Neuronal stem cell (in vitro differentiated cells): Measurements from ENCODE around the gene EIF4A3.

Source experiments
- DNase-seq: peaks from one replicate; pipeline ENCODE4 v3.0.0-alpha.2; 2013; ENCODE audit warnings: low spot score
- H2AFZ ChIP-seq: one replicate; pipeline ENCODE4 v1.6.1; 2013; ENCODE audit warnings: mild to moderate bottlenecking, low read length, inconsistent platforms
- H2AK5ac ChIP-seq: 2 replicates; pipeline ENCODE4 v1.6.1; 2013; ENCODE audit warnings: low read depth, mild to moderate bottlenecking, inconsistent platforms, low read length, moderate library complexity, mixed read lengths
- H2BK120ac ChIP-seq: 2 replicates; pipeline ENCODE4 v1.6.1; 2013; ENCODE audit warnings: low read depth, mild to moderate bottlenecking, inconsistent platforms, low read length, moderate library complexity, mixed read lengths
- H2BK12ac ChIP-seq: one replicate; pipeline ENCODE4 v1.6.1; 2013; ENCODE audit warnings: low read length, inconsistent platforms
- H2BK15ac ChIP-seq: 2 replicates; pipeline ENCODE4 v1.6.1; 2013; ENCODE audit warnings: mild to moderate bottlenecking, low read length, inconsistent platforms, mixed read lengths
- H2BK5ac ChIP-seq: one replicate; pipeline ENCODE4 v1.6.1; 2013; ENCODE audit warnings: inconsistent platforms, mild to moderate bottlenecking, low read length, moderate library complexity
- H3K14ac ChIP-seq: one replicate; pipeline ENCODE4 v1.6.1; 2013; ENCODE audit warnings: low read length, inconsistent platforms
- H3K18ac ChIP-seq: 2 replicates; pipeline ENCODE4 v1.6.1; 2013; ENCODE audit warnings: low read length, inconsistent platforms
- H3K23ac ChIP-seq: 2 replicates; pipeline ENCODE4 v1.6.1; 2013; ENCODE audit warnings: low read depth, mild to moderate bottlenecking, mixed read lengths, low read length, inconsistent platforms; ENCODE audit not compliant: poor library complexity
- H3K27ac ChIP-seq: replicated peaks from 3 replicates; pipeline ENCODE4 v1.5.1; 2013; ENCODE audit warnings: low read length, inconsistent platforms
- H3K27me3 ChIP-seq, 3 experiments: 2 replicates each; pipeline ENCODE4 v1.6.1; 2013; ENCODE audit warnings: low read length in 3 of 3, mild to moderate bottlenecking in 2 of 3, inconsistent platforms in 1 of 3, low read depth in 1 of 3, mixed read lengths in 1 of 3, moderate library complexity in 1 of 3; ENCODE audit not compliant: control insufficient read depth in 3 of 3, insufficient read depth in 3 of 3
- H3K36me3 ChIP-seq, 2 donors: replicated peaks in 1 of 2; 2 replicates each; pipeline ENCODE4 v1.6.1; 2013; ENCODE audit warnings: low read length in 2 of 2; ENCODE audit not compliant: control insufficient read depth in 2 of 2, insufficient read depth in 2 of 2
- H3K4ac ChIP-seq: 2 replicates; pipeline ENCODE4 v1.6.1; 2013; ENCODE audit warnings: inconsistent platforms, mild to moderate bottlenecking, low read length, moderate library complexity
- H3K4me1 ChIP-seq, 2 donors: 1 replicate in 1 of 2; 2 replicates in 1 of 2; pipeline ENCODE4 v1.6.1; 2013; ENCODE audit warnings: low read length in 2 of 2, low read depth in 1 of 2; ENCODE audit not compliant: control insufficient read depth in 2 of 2, insufficient read depth in 1 of 2
- H3K4me2 ChIP-seq: one replicate; pipeline ENCODE4 v1.6.1; 2013; ENCODE audit warnings: mild to moderate bottlenecking, low read length, inconsistent platforms; ENCODE audit not compliant: insufficient read depth, poor library complexity, severe bottlenecking
- H3K4me3 ChIP-seq, 2 donors: 2 replicates each; pipeline ENCODE4 v1.5.1; 2013; ENCODE audit warnings: low read length in 2 of 2, mild to moderate bottlenecking in 2 of 2, inconsistent platforms in 1 of 2, moderate library complexity in 1 of 2
- H3K79me1 ChIP-seq: one replicate; pipeline ENCODE4 v1.6.1; 2013; ENCODE audit warnings: low read depth, mild to moderate bottlenecking, inconsistent platforms, low read length, moderate library complexity
- H3K9ac ChIP-seq: one replicate; pipeline ENCODE4 v1.6.1; 2013; ENCODE audit warnings: mild to moderate bottlenecking, low read depth, low read length, inconsistent platforms; ENCODE audit not compliant: poor library complexity
- H3K9me3 ChIP-seq, 2 donors: replicated peaks in 1 of 2; 2 replicates each; pipeline versions ENCODE3 to v1.6.1; 2013; ENCODE audit warnings: low read length in 2 of 2, mild to moderate bottlenecking in 2 of 2, inconsistent platforms in 1 of 2, low read depth in 1 of 2, mixed read lengths in 1 of 2, moderate library complexity in 1 of 2; ENCODE audit not compliant: control insufficient read depth in 2 of 2, insufficient read depth in 1 of 2
- H4K8ac ChIP-seq: one replicate; pipeline ENCODE4 v1.6.1; 2013; ENCODE audit warnings: low read depth, mild to moderate bottlenecking, inconsistent platforms, low read length, moderate library complexity
- H4K91ac ChIP-seq: one replicate; pipeline ENCODE4 v1.6.1; 2013; ENCODE audit warnings: low read length, low read depth, mild to moderate bottlenecking, inconsistent platforms; ENCODE audit not compliant: poor library complexity
- WGBS, 2 donors: extraction: QIAGEN DNeasy Blood & Tissue Kit; methylation state at CpG; one replicate each; pipeline ENCODE4 v1.1.7; 2013; ENCODE audit warnings: missing lambda C conversion rate in 2 of 2, mixed read lengths in 1 of 2; ENCODE audit not compliant: insufficient read length in 2 of 2, insufficient replicate concordance in 1 of 2; ENCODE audit errors: extremely low coverage in 2 of 2; 5-methylcytosine and 5-hydroxymethylcytosine counted together

The EIF4A3 gene

GRCh38 chr17:80108036-80108971, 38.6 kb downstream of the EIF4A3 start:
- H3K4me3 ChIP-seq = no peak overlapping the region
- H3K18ac ChIP-seq = no peak overlapping the region
- no peak overlapping the region for H2BK120ac ChIP-seq
- H3K4ac ChIP-seq = no peak overlapping the region
- H4K91ac ChIP-seq = no peak overlapping the region
- H3K9ac ChIP-seq = no peak overlapping the region
- no CpG with 5 or more reads among the region's 40 CpGs for WGBS, 2 donors
- peaks cover 0 to 4% of the 10 kb centered on the region in 2 donors for H3K4me1 ChIP-seq
- H3K14ac ChIP-seq = no peak overlapping the region
- no peak overlapping the region for H3K4me2 ChIP-seq
- no peak overlapping the region for H2AK5ac ChIP-seq
- no peak overlapping the region for H3K23ac ChIP-seq
- no peak overlapping the region for H4K8ac ChIP-seq
- H2BK12ac ChIP-seq = no peak overlapping the region
- no peak overlapping the region for H2AFZ ChIP-seq
- no peak for DNase-seq
- H3K36me3 ChIP-seq = peaks cover 2 to 6% of the 10 kb centered on the region in 2 donors
- H2BK15ac ChIP-seq = no peak overlapping the region
- no peak overlapping the region for H3K27ac ChIP-seq
- H3K79me1 ChIP-seq = peaks cover 3% of the 10 kb centered on the region
- H3K27me3 ChIP-seq = no peaks in the 10 kb centered on the region
- H2BK5ac ChIP-seq = no peak overlapping the region
- H3K9me3 ChIP-seq = peaks cover 0 to 2% of the 10 kb centered on the region in 2 donors

DNA sequence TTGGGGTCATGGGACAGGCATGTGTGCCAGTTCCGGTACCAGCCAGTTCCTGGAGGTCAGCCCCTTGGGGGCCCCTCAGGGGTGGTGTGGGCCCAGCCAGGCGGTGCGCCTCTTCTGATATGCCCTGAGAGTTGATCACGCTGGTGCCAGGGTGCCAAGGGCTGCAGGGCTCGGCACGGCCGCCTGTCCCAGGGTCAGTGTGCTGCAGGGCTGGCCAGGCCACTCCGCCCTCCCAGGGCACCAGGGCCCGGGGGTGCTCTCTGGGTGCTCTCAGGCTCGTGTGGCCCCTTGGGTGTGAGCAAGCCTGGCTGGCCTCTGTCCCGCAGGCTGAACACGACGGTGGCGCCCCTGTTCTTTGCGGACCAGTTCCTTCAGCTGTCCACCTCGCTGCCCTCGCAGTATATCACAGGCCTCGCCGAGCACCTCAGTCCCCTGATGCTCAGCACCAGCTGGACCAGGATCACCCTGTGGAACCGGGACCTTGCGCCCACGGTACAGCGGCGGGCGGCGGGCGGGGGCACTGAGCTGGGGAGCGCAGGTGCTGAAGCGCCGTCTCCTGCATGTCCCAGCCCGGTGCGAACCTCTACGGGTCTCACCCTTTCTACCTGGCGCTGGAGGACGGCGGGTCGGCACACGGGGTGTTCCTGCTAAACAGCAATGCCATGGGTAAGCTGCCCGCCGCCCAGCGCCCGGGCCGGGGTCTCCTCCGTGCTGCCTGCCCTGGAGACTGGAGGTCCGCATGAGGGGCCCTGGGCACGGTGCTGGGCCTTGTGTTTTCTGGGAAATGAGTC, 39.5 kb downstream of the EIF4A3 start:
- Histone ChIP-seq H3K23ac (no peak overlapping the region), H3K18ac (no peak overlapping the region), H3K27ac (no peak overlapping the region), H2BK12ac (no peak overlapping the region), H3K14ac (no peak overlapping the region), H3K9ac (no peak overlapping the region), H3K79me1 (peaks cover 5% of the 10 kb centered on the region), H3K4me2 (no peak overlapping the region), H2BK5ac (no peak overlapping the region), H3K4me1 (peaks cover under 1 to 12% of the 10 kb centered on the region in 2 donors), H3K27me3 (no peaks in the 10 kb centered on the region), H3K4me3 (no peak overlapping the region), H2AK5ac (no peak overlapping the region), H2AFZ (no peak overlapping the region), H3K36me3 (peaks cover 0 to 6% of the 10 kb centered on the region in 2 donors), H3K4ac (no peak overlapping the region), H4K8ac (no peak overlapping the region), H3K9me3 (no peaks in the 10 kb centered on the region), H2BK120ac (no peak overlapping the region), H4K91ac (no peak overlapping the region), H2BK15ac (no peak overlapping the region)
- DNase-seq = no peak
- WGBS, 2 donors = no CpG with 5 or more reads among the region's 46 CpGs

- H3K4me3 ChIP-seq = no peak overlapping the region
- no CpG with 5 or more reads among the region's 12 CpGs for WGBS, 2 donors
- DNase-seq = no peak
These were observed 40.2 kb downstream of the EIF4A3 start for GRCh38 chr17:80106751-80107150.

DNA sequence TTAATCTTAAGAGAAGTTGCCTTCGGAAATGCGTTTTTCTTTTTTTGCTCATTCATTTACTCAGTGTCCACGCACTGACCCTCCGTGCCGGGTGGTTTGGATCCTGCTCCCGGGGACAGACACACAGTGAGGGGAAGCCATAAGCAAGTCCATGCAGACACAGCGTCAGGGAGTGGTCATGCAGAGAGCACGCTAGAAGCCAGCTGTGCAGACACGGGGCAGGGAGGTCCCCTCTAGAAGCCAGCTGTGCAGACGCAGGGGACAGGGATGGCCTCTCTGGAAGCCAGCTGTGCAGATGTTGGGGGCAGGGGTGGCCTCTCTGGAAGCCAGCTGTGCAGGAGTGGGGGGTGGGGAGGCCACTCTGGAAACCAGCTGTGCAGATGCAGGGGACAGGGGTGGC, 40.8 kb downstream of the EIF4A3 start:
- H2AFZ ChIP-seq = no peak overlapping the region
- H3K79me1 ChIP-seq = peaks cover 9% of the 10 kb centered on the region
- H3K4me2 ChIP-seq = no peak overlapping the region
- no CpG with 5 or more reads among the region's 10 CpGs for WGBS, 2 donors
- DNase-seq = no peak
- H2BK5ac ChIP-seq = no peak overlapping the region
- H3K4me3 ChIP-seq = no peak overlapping the region
- H3K4ac ChIP-seq = no peak overlapping the region
- H3K9me3 ChIP-seq = no peaks in the 10 kb centered on the region
- H3K4me1 ChIP-seq = peaks cover 5 to 13% of the 10 kb centered on the region in 2 donors
- H2BK120ac ChIP-seq = no peak overlapping the region
- no peak overlapping the region for H2AK5ac ChIP-seq
- no peak overlapping the region for H2BK15ac ChIP-seq
- H4K8ac ChIP-seq = no peak overlapping the region
- H3K27me3 ChIP-seq = no peaks in the 10 kb centered on the region
- H3K36me3 ChIP-seq = peaks cover 0 to 6% of the 10 kb centered on the region in 2 donors
- no peak overlapping the region for H3K27ac ChIP-seq
- no peak overlapping the region for H2BK12ac ChIP-seq
- no peak overlapping the region for H3K9ac ChIP-seq
- no peak overlapping the region for H3K23ac ChIP-seq
- no peak overlapping the region for H3K18ac ChIP-seq
- H3K14ac ChIP-seq = no peak overlapping the region
- H4K91ac ChIP-seq = no peak overlapping the region

More at GRCh38 chr17:80106751-80107150, 40.2 kb downstream of the EIF4A3 start:
- Histone ChIP-seq H3K36me3 (peaks cover 0 to 6% of the 10 kb centered on the region in 2 donors), H3K27ac (no peak overlapping the region), H3K79me1 (peaks cover 8% of the 10 kb centered on the region), H2BK12ac (no peak overlapping the region), H2BK120ac (no peak overlapping the region), H3K23ac (no peak overlapping the region), H3K4me2 (no peak overlapping the region), H3K4me1 (peaks cover 5 to 13% of the 10 kb centered on the region in 2 donors), H2BK5ac (no peak overlapping the region), H3K18ac (no peak overlapping the region), H3K14ac (no peak overlapping the region), H4K91ac (no peak overlapping the region), H3K9ac (no peak overlapping the region), H2AFZ (no peak overlapping the region), H2BK15ac (no peak overlapping the region), H3K27me3 (no peaks in the 10 kb centered on the region), H3K9me3 (no peaks in the 10 kb centered on the region), H3K4ac (no peak overlapping the region), H2AK5ac (no peak overlapping the region), H4K8ac (no peak overlapping the region)
